ENCODE results near the gene IPP.
"Not testable (repeated sequence)": the region's sequence is repeated elsewhere in the genome, so short reads cannot be mapped to it uniquely, and the experiment has no call there.

Gene IPP

DNA sequence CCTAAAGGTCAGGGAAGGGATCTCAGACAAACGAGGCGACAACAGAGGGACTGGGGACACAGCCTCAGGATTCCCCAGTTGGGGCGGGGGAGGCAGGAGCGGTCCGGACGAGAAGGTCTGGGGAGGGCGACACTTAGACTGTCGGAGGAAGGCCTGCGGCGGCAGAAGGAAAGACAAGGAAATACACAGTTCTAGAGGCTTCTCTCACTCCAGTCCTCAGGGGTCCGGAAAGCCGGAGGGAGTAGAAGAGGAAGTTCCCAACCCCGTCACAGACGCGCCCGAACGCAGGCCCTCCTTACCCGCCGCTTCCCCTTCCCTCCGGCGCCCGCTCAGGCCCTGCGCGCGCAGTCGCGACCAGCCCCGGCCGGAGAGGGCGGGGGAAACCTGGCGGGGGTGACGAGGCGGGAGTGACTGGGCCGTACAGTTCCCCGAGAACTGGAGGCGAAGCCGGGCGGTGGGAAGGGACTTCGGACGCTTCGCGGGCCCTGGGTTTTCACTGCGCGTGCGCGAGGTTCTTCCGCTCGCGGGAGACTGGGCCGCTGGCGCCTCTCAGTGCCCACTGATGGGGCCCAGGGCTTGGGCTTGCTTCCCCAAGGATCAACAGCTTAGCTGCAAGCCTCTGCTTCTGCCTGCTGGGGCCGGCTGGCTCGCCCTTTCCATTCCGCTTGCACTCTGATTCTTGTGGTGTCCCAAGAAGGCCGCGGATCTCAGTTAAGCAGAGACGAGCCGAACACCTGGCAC is at the start of gene IPP:
Gene IPP, minus strand, starts transcription at position 356 of the 741 bp plus-strand sequence. CDS start 4,242 bp downstream, outside the sequence.
- DNase-seq, result peak; percentile 95

- no peak for DNase-seq
These were observed 46.5 kb upstream of the IPP start for GRCh38 chr1:45796946-45797345.

DNA sequence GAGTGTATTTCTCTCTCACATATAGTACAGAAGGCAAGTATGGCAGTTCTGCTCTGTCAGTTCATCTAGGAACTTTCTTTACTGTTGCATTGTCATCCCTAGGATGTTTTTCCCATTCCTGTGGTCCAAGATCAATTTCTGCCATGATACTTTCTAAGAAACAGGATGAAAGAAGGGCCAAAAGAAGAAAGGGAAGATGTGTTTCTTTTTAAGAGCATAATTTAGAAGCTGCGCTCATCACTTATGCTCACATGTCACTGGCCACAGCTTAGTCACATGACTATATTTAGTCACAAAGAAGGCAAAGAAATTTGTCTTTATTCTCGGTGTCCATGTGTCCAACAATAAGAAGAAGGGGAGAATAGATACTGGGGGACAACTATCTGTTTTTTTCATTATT is 45.9 kb upstream of the IPP start:
- DNase-seq, result no peak

GRCh38 chr1:45793942-45794604 is 43.6 kb upstream of the IPP start:
- DNase-seq, result no peak

DNA sequence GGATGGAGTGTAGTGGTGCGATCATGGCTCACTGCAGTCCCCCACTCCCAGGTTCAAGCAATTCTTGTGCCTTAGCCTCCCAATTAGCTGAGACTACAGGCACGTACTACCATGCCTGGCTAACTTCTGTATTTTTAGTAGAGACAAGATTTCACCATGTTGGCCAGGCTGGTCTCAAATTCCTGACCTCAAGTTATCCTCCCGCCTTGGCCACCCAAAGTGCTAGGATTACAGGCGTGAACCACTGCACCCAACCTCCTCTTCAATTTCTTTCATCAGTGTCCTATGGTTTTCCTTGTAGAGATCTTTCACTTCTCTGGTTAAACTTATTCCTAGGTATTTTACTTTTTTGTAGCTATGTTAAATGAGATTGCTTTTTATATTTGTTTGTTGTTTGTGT is 42.3 kb upstream of the IPP start:
- DNase-seq, result no peak

DNA sequence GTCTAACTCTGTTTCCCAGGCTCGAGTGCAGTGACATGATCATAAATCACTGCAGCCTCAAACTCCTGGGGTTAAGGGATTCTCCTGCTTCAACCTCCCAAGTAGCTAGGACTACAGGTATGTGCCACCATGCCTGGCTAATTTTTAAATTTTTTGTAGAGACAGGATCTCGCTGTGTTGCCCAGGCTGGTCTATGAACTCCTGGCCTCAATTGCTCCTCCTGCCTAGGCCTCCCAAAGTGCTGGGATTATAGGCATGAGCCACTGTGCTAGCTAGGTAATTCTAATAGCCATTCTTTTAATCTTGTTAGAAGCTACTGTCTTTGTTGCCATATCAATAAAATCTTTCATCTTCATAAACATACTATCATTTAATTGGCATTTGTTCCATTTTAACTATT is 39.1 kb upstream of the IPP start:
- no peak for DNase-seq

GRCh38 chr1:45787905-45788304 is 37.5 kb upstream of the IPP start:
- no peak for DNase-seq

GRCh38 chr1:45785583-45785982 is 35.1 kb upstream of the IPP start:
- no peak for DNase-seq

GRCh38 chr1:45775794-45776193 is 25.3 kb upstream of the IPP start:
- DNase-seq, result no peak

GRCh38 chr1:45772971-45773370 is 22.5 kb upstream of the IPP start:
- DNase-seq, result no peak

DNA sequence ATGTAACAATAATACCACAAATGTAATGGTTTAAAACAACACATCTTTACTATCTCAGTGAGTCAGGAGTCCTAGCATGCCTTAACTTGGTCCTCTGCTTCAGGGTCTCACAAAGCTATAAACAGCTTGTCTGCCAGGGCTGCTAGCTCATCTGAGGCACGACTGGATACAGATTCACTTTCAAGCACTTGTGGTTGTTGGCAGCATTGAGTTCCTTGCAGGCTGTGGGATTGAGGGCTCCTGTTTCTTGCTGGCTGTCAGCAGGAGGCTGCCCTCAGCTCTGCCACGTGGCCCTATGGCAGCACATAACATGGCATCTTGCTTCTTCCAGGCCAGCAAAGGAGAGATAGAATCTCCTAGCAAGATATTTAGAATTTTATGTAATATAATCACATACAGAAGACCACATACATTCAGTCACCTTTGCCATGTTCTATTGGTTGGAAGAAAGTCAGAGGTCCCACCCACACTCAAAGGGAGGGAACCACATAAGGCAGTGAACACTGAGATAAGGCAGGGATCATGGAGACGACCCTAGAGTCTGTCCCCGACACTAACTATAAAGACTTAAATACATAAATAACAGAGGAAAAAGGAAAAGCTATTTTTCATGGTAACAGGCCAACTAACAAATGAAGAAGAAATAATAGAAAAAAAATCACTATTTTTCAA is 18.9 kb upstream of the IPP start:
- DNase-seq, result no peak

- DNase-seq, result no peak
These were observed 16.6 kb upstream of the IPP start for GRCh38 chr1:45767035-45767434.

- no peak for DNase-seq
These were observed 15.7 kb upstream of the IPP start for GRCh38 chr1:45765999-45766792.

- DNase-seq, result no peak
These were observed 11.8 kb upstream of the IPP start for GRCh38 chr1:45762291-45762690.

- DNase-seq, result no peak
These were observed 5.2 kb upstream of the IPP start for GRCh38 chr1:45755697-45756096.

GRCh38 chr1:45753248-45754037 is 3.0 kb upstream of the IPP start:
- no peak for DNase-seq

DNA sequence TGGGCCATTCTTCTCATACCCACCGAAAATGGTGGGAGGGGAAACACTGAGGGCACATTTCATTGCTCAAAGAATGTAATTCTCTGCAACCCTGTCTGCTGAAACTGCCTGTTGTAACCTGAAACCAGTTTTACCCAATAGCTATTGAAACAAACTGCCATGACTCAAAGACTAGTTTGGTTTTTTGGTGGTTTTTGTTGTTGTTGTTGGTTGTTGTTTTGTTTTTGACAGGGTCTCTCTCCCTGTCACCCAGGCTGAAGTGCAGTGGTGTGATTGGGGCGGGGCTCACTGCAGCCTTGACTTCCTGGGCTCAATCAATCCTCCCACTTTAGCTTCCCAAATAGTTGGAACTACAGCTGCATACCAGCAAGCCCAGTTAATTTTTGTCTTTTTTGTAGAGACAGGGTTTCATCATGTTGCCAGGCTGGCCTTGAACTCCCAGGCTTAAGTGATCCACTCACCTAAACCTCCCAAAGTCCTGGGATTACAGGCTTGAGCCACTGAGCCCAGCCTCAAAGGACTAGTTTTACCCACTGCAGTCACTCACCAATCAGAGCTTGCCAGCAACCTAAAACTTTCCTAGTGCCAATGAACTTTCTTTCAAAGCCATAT is 2.1 kb upstream of the IPP start:
- no peak for DNase-seq

DNA sequence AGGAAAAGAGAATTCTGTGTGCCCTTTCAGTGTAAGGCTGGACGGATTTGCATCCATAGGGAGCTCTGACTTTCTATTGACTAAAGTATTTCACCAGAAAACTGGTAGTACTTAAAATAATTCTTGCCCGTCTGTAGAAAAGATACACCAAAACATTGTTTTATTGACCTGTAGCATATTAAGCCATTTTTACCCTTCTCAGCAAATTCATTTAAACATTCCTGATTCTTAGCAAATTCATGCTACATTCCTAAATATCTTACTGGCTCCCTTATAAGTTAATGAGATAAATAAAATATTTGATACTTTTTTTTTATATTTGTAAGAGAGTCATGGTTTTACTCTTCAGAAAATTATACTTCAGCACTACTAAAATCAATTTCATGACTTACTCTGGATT is 1.6 kb upstream of the IPP start:
- DNase-seq, result no peak

GRCh38 chr1:45751039-45751838 is 786 bp upstream of the IPP start:
- not testable (repeated sequence) for DNase-seq

DNA sequence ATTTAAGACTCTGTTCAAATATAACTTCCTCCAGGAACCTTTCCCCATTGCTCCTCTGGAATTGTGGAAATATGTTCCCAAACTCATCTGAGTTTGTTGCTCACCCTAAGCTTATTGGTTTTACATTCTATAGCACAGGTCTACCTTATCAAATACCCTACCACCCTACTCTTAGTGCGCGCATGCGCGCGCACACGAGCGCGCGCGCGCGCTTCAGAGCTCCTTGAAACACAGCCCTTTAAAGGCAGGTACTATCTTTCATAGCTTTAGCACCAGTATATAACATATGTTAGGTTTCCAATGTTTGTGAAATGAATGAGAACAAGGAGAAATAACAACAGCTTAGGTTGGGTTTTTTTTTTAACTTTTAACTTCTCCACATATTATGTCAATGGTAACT is 3.5 kb downstream of the IPP start:
- no peak for DNase-seq

DNA sequence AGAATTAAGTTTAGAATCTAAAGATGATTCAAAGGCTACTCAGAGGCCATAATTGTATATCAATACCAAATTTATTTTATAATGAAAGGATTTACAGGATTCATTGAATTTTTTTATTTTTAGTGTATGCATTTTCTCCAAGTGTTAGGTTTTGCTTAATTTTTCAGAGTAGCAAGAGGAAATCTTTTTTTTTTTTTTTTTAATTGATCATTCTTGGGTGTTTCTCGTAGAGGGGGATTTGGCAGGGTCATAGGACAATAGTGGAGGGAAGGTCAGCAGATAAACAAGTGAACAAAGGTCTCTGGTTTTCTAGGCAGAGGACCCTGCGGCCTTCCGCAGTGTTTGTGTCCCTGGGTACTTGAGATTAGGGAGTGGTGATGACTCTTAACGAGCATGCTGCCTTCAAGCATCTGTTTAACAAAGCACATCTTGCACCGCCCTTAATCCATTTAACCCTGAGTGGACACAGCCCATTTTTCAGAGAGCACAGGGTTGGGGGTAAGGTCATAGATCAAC is 10.8 kb downstream of the IPP start:
- not testable (repeated sequence) for DNase-seq
